GM21717 (cell line): Measurements from ENCODE around the gene EEF1AKMT1.
"Not testable (repeated sequence)": the region's sequence is repeated elsewhere in the genome, so short reads cannot be mapped to it uniquely, and the experiment has no call there.

Source experiments
- ATAC-seq: cut with Tn5 transposase; IDR thresholded peaks from one replicate; pipeline ENCODE4 v1.9.1; 2021; ENCODE audit warnings: mild to moderate bottlenecking, moderate library complexity; ENCODE audit not compliant: unreplicated experiment

Gene EEF1AKMT1

GRCh38 chr13:20702530-20702914 lies 71.2 kb downstream of the EEF1AKMT1 start:
- no peak for ATAC-seq

DNA sequence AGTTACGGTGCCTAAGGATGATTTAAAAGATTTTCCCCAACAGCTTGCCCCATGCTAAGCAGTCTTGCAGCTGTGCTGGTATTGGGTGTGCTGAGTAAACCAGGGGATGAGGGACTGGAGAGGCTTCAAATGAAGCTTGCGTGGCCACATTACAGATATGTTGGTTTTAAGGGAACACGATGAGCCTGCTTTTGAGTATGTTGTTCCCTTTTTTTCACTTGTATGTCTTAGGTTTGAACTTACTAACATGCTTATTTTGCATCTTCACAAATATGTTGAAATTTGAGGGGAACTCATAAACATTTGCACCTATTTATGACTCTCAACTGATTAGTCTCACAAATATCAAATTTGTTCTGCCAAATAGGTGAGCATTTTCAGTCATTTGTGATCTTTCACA lies 72.3 kb downstream of the EEF1AKMT1 start:
- ATAC-seq = no peak

DNA sequence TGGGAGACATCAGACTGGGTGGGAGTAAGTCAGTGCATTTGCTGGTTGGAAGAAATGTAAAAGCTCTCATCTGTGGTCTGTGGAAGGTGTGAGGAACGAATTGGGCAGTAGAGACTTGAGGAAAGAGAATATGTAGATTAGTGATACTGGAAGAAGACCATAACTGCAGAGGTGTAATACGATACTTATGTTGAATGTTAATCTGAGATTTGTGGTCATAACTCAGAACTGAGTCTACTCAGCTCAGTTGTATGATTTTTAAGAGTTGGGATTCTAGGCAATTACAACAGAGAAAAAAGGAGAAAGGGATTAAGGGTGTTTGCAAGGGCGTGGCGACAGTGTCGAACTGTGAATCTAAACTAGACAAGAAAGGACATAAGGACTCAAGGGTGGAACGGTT lies 73.5 kb downstream of the EEF1AKMT1 start:
- no peak for ATAC-seq

DNA sequence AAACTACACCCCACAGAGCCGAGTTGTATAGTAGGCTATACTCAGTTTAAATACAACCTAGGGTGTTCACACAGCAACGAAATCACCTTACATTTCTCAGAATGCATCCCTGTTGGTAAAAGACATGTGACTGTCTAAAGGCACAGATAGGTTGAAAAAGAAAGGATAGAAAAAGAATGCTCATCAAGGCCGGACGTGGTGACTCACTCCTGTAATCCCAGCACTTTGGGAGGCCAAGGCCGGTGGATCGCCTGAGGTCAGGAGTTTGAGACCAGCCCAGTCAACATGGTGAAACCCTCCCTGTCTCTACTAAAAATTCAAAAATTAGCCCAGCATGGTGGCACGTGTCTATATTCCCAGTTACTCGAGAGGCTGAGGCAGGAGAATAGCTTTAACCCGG lies 74.0 kb downstream of the EEF1AKMT1 start:
- ATAC-seq = no peak

DNA sequence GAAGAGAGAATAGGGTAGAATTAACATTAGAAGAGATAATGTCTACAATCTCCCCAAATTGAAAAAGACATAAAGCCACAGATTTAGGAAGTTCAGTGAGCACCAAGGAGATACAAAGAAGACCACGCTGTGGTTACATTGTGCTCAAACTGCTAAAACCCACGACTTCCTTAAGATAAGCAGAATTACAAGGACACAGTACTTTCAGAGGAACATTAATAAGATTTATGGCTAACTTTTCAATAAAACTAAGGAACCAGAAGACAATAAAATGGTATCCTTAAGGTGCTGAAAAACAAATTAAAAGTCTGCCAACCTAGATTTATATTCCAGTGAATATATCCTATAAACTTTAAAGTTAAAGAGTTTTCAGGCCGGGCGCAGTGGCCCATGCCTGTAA lies 77.7 kb downstream of the EEF1AKMT1 start:
- no peak for ATAC-seq

DNA sequence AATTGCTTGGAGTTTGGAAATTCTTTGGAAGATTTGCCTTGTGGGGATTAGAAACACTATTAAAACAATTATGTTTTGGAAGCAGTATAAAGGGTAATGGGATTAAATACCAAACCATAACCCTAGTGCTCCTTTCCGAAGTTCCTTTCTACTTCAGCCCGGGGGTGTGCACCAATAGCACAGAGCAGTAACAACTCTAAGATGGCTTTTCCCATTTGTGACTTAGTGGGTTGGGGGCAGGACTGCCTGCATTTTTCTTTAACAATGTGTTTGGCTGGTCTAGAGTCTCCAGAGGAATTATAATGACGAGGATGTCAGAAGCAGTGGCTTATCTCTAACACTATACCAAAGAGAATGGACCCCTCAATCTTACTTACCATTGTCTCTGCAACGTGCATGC lies 82.1 kb downstream of the EEF1AKMT1 start:
- ATAC-seq = no peak

GRCh38 chr13:20689291-20689690 lies 84.5 kb downstream of the EEF1AKMT1 start:
- no peak for ATAC-seq

DNA sequence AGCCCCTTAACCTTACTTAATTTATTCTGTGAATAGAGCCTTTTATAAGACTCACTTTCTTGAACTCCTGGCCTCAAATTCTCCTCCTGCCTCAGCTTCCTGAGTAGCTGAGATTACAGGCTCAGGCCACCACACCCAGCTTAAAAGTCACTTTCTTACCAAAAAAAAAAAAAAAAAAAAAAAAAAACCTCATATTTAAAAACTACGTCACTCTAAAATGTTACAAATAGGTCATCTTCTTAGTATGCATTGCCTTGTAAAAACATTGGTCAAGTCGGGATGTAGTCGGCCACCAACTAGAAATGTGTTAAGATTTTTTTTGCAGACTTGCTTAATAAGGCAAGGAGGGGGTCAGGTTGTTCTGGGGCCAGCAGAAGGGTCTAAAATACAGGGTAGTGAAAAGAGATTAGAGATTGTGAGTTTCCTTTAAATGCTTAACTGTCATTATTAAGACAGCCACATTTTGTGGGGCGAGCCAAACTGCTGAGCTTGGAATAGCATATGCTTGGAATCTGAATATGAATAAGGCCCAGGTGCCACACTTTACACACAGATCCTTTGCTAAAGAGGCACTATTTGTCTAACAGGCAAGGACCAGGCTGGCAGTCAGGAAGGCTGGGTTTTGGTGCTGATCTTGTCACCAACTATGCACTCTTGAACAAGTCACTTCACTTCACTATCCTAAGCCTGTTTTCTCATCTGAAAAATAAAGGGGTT lies 86.7 kb downstream of the EEF1AKMT1 start:
- ATAC-seq = no peak

GRCh38 chr13:20686167-20686566 lies 87.6 kb downstream of the EEF1AKMT1 start:
- no peak for ATAC-seq

GRCh38 chr13:20685092-20685491 lies 88.7 kb downstream of the EEF1AKMT1 start:
- no peak for ATAC-seq

DNA sequence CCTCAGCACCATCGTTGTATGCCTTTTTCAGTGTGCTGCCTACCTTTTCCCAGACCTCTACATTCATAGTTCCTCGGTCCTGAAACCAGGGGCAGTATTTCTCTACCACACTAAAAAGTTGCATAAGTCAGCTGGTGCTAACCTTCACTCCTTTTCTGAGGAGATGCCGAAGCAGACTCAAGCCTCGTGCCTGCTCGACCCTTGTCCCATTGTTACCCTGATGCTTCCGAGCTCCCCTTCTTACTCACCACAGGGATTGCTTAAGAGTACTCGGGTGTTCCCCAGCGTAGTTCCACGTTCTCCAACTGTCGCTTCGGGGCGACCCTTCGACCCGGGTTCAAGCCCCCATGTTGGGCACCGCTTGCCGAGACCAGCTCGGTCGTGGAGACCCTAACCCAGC lies 89.2 kb downstream of the EEF1AKMT1 start:
- no peak for ATAC-seq

DNA sequence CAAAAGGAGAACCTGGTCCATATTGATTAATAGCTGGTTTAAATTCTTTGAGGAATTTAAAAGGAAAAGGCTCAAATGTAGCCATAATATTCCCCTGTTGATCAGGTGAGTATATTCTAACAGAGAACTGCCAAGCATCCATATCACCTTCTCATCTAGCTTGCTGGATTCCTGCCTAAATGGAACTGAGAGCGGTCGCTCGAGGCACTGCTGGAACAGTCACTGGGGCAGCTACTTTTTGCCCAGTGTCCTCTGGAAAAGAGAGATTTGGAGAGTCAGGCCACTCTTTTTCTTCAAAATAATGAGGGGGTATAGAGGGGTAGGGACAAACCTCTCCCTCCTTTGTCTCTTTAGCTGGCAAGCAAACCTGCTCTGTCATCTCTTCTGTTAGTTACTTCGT lies 89.7 kb downstream of the EEF1AKMT1 start:
- ATAC-seq = no peak

GRCh38 chr13:20682061-20682460 lies 91.7 kb downstream of the EEF1AKMT1 start:
- no peak for ATAC-seq

GRCh38 chr13:20681481-20681880 lies 92.3 kb downstream of the EEF1AKMT1 start:
- not testable (repeated sequence) for ATAC-seq

DNA sequence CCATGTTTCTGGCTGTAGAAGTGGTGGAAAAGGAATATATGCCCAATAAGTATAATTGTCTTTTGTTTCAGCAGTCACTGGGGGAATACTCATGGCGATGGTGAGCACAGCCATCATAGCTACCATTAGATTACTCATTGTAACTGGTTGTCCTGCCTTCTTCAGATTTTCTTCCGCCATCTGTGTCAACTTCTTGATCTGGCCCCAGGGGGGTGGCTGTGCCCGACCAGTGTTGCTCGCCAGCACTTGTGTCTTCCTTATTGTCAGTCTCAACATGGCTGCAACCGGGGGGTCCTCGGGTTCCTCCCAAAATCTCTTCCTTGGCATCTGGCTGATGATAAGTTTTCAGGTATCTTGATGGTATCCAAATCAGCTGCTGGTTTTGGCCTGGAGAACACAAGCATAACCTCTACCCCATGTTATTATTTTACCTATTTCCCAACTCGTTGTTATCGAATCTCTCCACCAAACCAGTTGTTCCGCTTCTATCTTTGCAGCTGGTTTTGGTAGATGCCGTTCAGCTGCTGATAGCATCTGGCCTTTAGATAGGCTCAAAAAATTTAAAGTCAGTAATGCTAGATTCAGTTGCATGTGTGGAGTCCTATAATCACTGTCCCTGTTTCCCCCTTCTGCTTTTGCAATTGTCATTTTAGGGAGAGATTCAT lies 93.2 kb downstream of the EEF1AKMT1 start:
- no peak for ATAC-seq

DNA sequence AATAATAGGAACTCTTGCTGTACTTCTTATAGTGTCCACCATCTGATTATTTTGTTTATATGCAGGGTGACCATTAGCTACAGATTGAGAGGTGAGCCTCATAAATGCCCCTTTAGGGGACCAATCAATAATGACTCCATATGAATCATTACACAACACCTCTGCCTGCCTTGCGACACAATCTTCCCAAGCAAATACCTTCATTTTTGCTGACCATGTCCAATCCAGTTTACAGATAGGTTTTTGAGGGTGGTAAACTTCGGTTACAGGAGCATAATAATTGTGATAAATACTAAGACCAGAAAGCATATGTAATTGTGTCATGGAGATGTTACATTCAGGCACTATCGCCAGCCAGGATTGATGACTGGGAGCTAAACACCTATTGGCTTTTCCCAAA lies 93.9 kb downstream of the EEF1AKMT1 start:
- no peak for ATAC-seq
